Gastrocnemius medialis (tissue), 4 donors: ENCODE results near the gene GALC.

Experiments
- POLR2A ChIP-seq, 2 donors: fragments of 450-650 bp; IDR thresholded peaks; one replicate each; pipeline ENCODE4 v1.6.1; 2017; ENCODE audit warnings: antibody characterized with exemption in 2 of 2, mild to moderate bottlenecking in 2 of 2, moderate library complexity in 2 of 2
- TF ChIP-seq, protein P1 (sequence below), 5 experiments: fragments of 450-650 bp in 3 of 5; fragments of 200-600 bp in 2 of 5; sonication (generic) in 2 of 5; IDR thresholded peaks in 4 of 5; conservative IDR thresholded peaks in 1 of 5; 1 replicate in 4 of 5; 2 replicates in 1 of 5; pipeline ENCODE4 v1.5.1; 2016 to 2019; ENCODE audit warnings: antibody characterized with exemption in 5 of 5, mild to moderate bottlenecking in 3 of 5, moderate library complexity in 3 of 5

- TF ChIP-seq, protein P1, sequence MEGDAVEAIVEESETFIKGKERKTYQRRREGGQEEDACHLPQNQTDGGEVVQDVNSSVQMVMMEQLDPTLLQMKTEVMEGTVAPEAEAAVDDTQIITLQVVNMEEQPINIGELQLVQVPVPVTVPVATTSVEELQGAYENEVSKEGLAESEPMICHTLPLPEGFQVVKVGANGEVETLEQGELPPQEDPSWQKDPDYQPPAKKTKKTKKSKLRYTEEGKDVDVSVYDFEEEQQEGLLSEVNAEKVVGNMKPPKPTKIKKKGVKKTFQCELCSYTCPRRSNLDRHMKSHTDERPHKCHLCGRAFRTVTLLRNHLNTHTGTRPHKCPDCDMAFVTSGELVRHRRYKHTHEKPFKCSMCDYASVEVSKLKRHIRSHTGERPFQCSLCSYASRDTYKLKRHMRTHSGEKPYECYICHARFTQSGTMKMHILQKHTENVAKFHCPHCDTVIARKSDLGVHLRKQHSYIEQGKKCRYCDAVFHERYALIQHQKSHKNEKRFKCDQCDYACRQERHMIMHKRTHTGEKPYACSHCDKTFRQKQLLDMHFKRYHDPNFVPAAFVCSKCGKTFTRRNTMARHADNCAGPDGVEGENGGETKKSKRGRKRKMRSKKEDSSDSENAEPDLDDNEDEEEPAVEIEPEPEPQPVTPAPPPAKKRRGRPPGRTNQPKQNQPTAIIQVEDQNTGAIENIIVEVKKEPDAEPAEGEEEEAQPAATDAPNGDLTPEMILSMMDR (IDR thresholded peaks at IDR 0.05 in 4 of 5, conservative IDR thresholded peaks at IDR 0.05 in 1 of 5): no peak
- no peak for TF ChIP-seq POLR2A (IDR thresholded peaks at IDR 0.05)
Observed at GRCh38 chr14:87940894-87941293, 52.1 kb downstream of the GALC start.
